ENCODE measurements around the gene CASKIN2. TPM values are rescaled to one million over a fixed set of nuclear protein-coding genes. Genes with fewer than 3 reads are reported as not detected.

Gene CASKIN2
- total and polyA plus RNA-seq, 2 of the 4 experiments (the other 2 are of a cell fraction) = 2.9 to 6.9 TPM

GRCh38 chr17:75540923-75541503 lies 25.7 kb upstream of the CASKIN2 start:
- BruUV-seq (replicated peaks) = no TSS peak
- Histone ChIP-seq H3K27ac (ENCODE audit: insufficient read depth, low read length) (no peak overlapping the region), H3K36me3 (ENCODE audit: control insufficient read depth, insufficient read depth, low read length) (no peaks in the 10 kb centered on the region), H3K27me3 (ENCODE audit: control insufficient read depth, insufficient read depth, low read length) (peaks cover 62% of the 10 kb centered on the region), H3K4me1 (ENCODE audit: control insufficient read depth, insufficient read depth, low read length) (no peaks in the 10 kb centered on the region), H3K4me2 (ENCODE audit: low read depth, low read length) (no peak overlapping the region), H2AFZ (replicated peaks; ENCODE audit: low read length, poor library complexity) (no peak overlapping the region), H3K79me1 (ENCODE audit: low read depth in 1 of 2, low read length in 2 of 2) (no peaks in the 10 kb centered on the region), H2AK5ac (ENCODE audit: low read depth, low read length) (no peak overlapping the region), H4K8ac (ENCODE audit: low read depth in 2 of 2, low read length in 2 of 2) (no peak overlapping the region), H2AK9ac (replicated peaks; ENCODE audit: low read depth, low read length, poor library complexity) (no peak overlapping the region), H3K9me1 (ENCODE audit: insufficient read depth, low read length) (no peaks in the 10 kb centered on the region), H3K4me3 (ENCODE audit: insufficient read depth, low read depth, low read length) (no peak overlapping the region), H2BK20ac (ENCODE audit: low read depth, low read length) (no peak overlapping the region), H3K4ac (ENCODE audit: low read depth, low read length) (no peak overlapping the region), H3K14ac (replicated peaks; ENCODE audit: low read depth, low read length) (no peak overlapping the region), H2BK15ac (ENCODE audit: low read depth, low read length) (no peak overlapping the region), H3K18ac (ENCODE audit: low read depth, low read length) (no peak overlapping the region), H3K56ac (ENCODE audit: extremely low read depth, insufficient read depth, low read length) (no peak overlapping the region), H4K20me1 (ENCODE audit: insufficient read depth, low read length) (no peaks in the 10 kb centered on the region), H4K91ac (ENCODE audit: insufficient read depth, low read depth, low read length) (no peak overlapping the region), H3K23ac (ENCODE audit: low read depth, low read length) (no peak overlapping the region), H3K9ac (ENCODE audit: low read depth, low read length) (no peak overlapping the region), H2BK5ac (ENCODE audit: low read depth, low read length, poor library complexity, severe bottlenecking) (no peak overlapping the region), H3K9me3 (ENCODE audit: control insufficient read depth, insufficient read depth, low read length) (no peaks in the 10 kb centered on the region), H2BK120ac (ENCODE audit: low read depth, low read length) (no peak overlapping the region), H4K5ac (ENCODE audit: low read depth, low read length) (no peak overlapping the region)
- POLR2A ChIA-PET (ENCODE audit: unreplicated experiment) = no interaction called here
- DNase-seq = no peak
- WGBS, 2 experiments (ENCODE audit: extremely low coverage in 2 of 2, insufficient read length in 1 of 2) = no CpG with 5 or more reads among the region's 4 CpGs
- dilution Hi-C loops (cut with HindIII; ENCODE audit: low sequenced_read_pairs, unreplicated experiment) (no loop called here), intact Hi-C loops (cut with micrococcal nuclease) (no loop called here), in situ Hi-C loops (cut with MboI; ENCODE audit: low sequenced_read_pairs) (no loop called here)
- TF ChIP-seq CTCF (conservative IDR thresholded peaks at IDR 0.05; ENCODE audit: low read depth, low read length) (no peak), RFX5 (IDR thresholded peaks at IDR 0.05; ENCODE audit: low read depth, low read length) (no peak), MAZ (IDR thresholded peaks at IDR 0.05; ENCODE audit: borderline replicate concordance, low read depth, low read length) (no peak), RAD21 (IDR thresholded peaks at IDR 0.05; ENCODE audit: low read length) (no peak), MXI1 (IDR thresholded peaks at IDR 0.05; ENCODE audit: borderline replicate concordance, low read depth, low read length) (no peak), USF2 (IDR thresholded peaks at IDR 0.05; ENCODE audit: low read depth, low read length) (no peak), CHD1 (IDR thresholded peaks at IDR 0.05; ENCODE audit: low read depth, low read length) (no peak), RCOR1 (IDR thresholded peaks at IDR 0.05; ENCODE audit: insufficient replicate concordance, low read length) (no peak)
- ATAC-seq (ENCODE audit: low read depth) = no peak
- CTCF ChIA-PET = no interaction called here

All from IMR-90 (cell line).